Astrocyte (in vitro differentiated cells and primary cell): Measurements from ENCODE around the gene MANSC4.

Experiments
- EZH2 ChIP-seq: IDR thresholded peaks from 2 replicates; pipeline ENCODE4 v1.6.1; 2012; ENCODE audit warnings: mild to moderate bottlenecking, low read length, inconsistent platforms; ENCODE audit not compliant: insufficient read depth
- TF ChIP-seq, protein P1 (sequence below): IDR thresholded peaks from 2 replicates; pipeline ENCODE4 v1.5.1; 2011; ENCODE audit warnings: low read depth, mild to moderate bottlenecking, inconsistent platforms, low read length, moderate library complexity; ENCODE audit not compliant: insufficient read depth

- TF ChIP-seq, protein P1, sequence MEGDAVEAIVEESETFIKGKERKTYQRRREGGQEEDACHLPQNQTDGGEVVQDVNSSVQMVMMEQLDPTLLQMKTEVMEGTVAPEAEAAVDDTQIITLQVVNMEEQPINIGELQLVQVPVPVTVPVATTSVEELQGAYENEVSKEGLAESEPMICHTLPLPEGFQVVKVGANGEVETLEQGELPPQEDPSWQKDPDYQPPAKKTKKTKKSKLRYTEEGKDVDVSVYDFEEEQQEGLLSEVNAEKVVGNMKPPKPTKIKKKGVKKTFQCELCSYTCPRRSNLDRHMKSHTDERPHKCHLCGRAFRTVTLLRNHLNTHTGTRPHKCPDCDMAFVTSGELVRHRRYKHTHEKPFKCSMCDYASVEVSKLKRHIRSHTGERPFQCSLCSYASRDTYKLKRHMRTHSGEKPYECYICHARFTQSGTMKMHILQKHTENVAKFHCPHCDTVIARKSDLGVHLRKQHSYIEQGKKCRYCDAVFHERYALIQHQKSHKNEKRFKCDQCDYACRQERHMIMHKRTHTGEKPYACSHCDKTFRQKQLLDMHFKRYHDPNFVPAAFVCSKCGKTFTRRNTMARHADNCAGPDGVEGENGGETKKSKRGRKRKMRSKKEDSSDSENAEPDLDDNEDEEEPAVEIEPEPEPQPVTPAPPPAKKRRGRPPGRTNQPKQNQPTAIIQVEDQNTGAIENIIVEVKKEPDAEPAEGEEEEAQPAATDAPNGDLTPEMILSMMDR = peak; percentile 81
- TF ChIP-seq EZH2 = no peak
Measured at GRCh38 chr12:27821259-27821973, 41.4 kb upstream of the MANSC4 start.
